HEK293T (cell line): ENCODE measurements around the gene RNF31.

Source experiments
- CTCF ChIA-PET: fragments of 350-600 bp; formaldehyde crosslinking; extraction: SDS; loops from one replicate; lab custom pipeline; 2021; ENCODE audit warnings: antibody characterized with exemption, inconsistent platforms; lab: Yijun Ruan, JAX
- POLR2A ChIA-PET: fragments of 350-600 bp; formaldehyde crosslinking; extraction: SDS; loops from one replicate; lab custom pipeline; 2020; ENCODE audit warnings: antibody characterized with exemption, inconsistent platforms; lab: Yijun Ruan, JAX
- DNase-seq: peaks from one replicate; pipeline ENCODE4 v3.0.0; 2012; ENCODE audit warnings: mixed read lengths; ENCODE audit errors: extremely low spot score
- ARNT ChIP-seq: fragments of 450-650 bp; IDR thresholded peaks from 2 replicates; pipeline ENCODE4 v1.6.1; 2017; ENCODE audit warnings: mild to moderate bottlenecking
- BHLHE40 ChIP-seq: fragments of 450-650 bp; IDR thresholded peaks from 2 replicates; pipeline ENCODE4 v1.6.1; 2016; ENCODE audit warnings: mild to moderate bottlenecking, moderate library complexity, borderline replicate concordance
- CTBP1 ChIP-seq: fragments of 450-650 bp; IDR thresholded peaks from 2 replicates; pipeline ENCODE4 v1.6.1; 2016; ENCODE audit warnings: borderline replicate concordance
- ELF4 ChIP-seq: fragments of 450-650 bp; IDR thresholded peaks from 2 replicates; pipeline ENCODE4 v1.6.1; 2017; ENCODE audit warnings: antibody characterized with exemption
- FOXA1 ChIP-seq: fragments of 450-650 bp; IDR thresholded peaks from 2 replicates; pipeline ENCODE4 v1.6.1; 2016; ENCODE audit warnings: mild to moderate bottlenecking
- FOXK2 ChIP-seq: fragments of 450-650 bp; IDR thresholded peaks from 2 replicates; pipeline ENCODE4 v1.6.1; 2016; ENCODE audit warnings: mild to moderate bottlenecking
- FOXM1 ChIP-seq: fragments of 450-650 bp; IDR thresholded peaks from 2 replicates; pipeline ENCODE4 v1.6.1; 2017; ENCODE audit warnings: mild to moderate bottlenecking, borderline replicate concordance
- HDGF ChIP-seq: fragments of 450-650 bp; IDR thresholded peaks from 2 replicates; pipeline ENCODE4 v1.6.1; 2017; ENCODE audit warnings: antibody characterized with exemption, borderline replicate concordance
- L3MBTL2 ChIP-seq: fragments of 450-650 bp; conservative IDR thresholded peaks from 2 replicates; pipeline ENCODE4 v1.6.1; 2016; ENCODE audit warnings: mild to moderate bottlenecking
- LEF1 ChIP-seq: fragments of 450-650 bp; IDR thresholded peaks from 2 replicates; pipeline ENCODE4 v1.6.1; 2017; ENCODE audit warnings: mild to moderate bottlenecking, borderline replicate concordance
- NFRKB ChIP-seq: fragments of 450-650 bp; IDR thresholded peaks from 2 replicates; pipeline ENCODE4 v1.6.1; 2016; ENCODE audit warnings: mild to moderate bottlenecking, moderate library complexity
- PKNOX1 ChIP-seq: fragments of 450-650 bp; IDR thresholded peaks from 2 replicates; pipeline ENCODE4 v1.6.1; 2016
- SP1 ChIP-seq: fragments of 450-650 bp; IDR thresholded peaks from 2 replicates; pipeline ENCODE4 v1.6.1; 2017
- SUZ12 ChIP-seq: fragments of 450-650 bp; IDR thresholded peaks from 2 replicates; pipeline ENCODE4 v1.6.1; 2016; ENCODE audit warnings: mild to moderate bottlenecking
- TARDBP ChIP-seq: fragments of 450-650 bp; IDR thresholded peaks from 2 replicates; pipeline ENCODE4 v1.6.1; 2016
- ZNF384 ChIP-seq: fragments of 450-650 bp; IDR thresholded peaks from 2 replicates; pipeline ENCODE4 v1.6.1; 2016

Gene RNF31

GRCh38 chr14:24160499-24160849, 13.2 kb downstream of the RNF31 start:
- ChIA-PET POLR2A (interaction anchor here (0.5 to 2.9 kb wide), 17 partner anchors 10 to 854 kb away, joined by 3 to 26 read pairs (median 7); partner anchors contain the start of genes BCL2L2, CHMP4A, DCAF11 and EMC9), CTCF (interaction anchor here (0.6 to 2.3 kb wide), 15 partner anchors 10 to 148 kb away, joined by 3 to 24 read pairs (median 4); partner anchors contain the start of genes EMC9, IPO4, PSME1 and PSME2)
- TF ChIP-seq CTBP1 (no peak), ELF4 (no peak), SP1 (no peak), FOXM1 (no peak), NFRKB (no peak), HDGF (no peak), TARDBP (no peak), PKNOX1 (no peak), LEF1 (no peak), BHLHE40 (no peak), L3MBTL2 (no peak), FOXA1 (no peak), ZNF384 (no peak), SUZ12 (no peak), FOXK2 (no peak)
- DNase-seq, result no peak

- peak; percentile 92 for DNase-seq
- ChIA-PET CTCF (interaction anchor here (0.6 to 2.3 kb wide), 29 partner anchors 11 to 149 kb away, joined by 3 to 24 read pairs (median 4); partner anchors contain the start of genes CARMIL3, CIDEB, DCAF11 and EMC9), POLR2A (interaction anchor here (0.8 to 2.9 kb wide), 17 partner anchors 9 to 103 kb away, joined by 3 to 26 read pairs (median 7); partner anchors contain the start of genes CHMP4A, DCAF11, EMC9 and IPO4)
- TF ChIP-seq PKNOX1, result no peak
- TF ChIP-seq CTBP1, result peak; percentile 71
- peak; percentile 62; the same call in 1 of the 2 replicates for TF ChIP-seq HDGF
Measured at GRCh38 chr14:24160850-24161804, 13.8 kb downstream of the RNF31 start, which contains the start of gene IRF9. Gene IRF9 (plus strand): TSS chr14:24161265. CDS start chr14:24162145, 880 bp downstream.

- DNase-seq, result no peak
- ChIA-PET CTCF (interaction anchor here (0.9 to 1.3 kb wide), 5 partner anchors 11 to 81 kb away, joined by 3 to 10 read pairs (median 4); no protein-coding TSS in a partner anchor), POLR2A (interaction anchor here (1.0 to 2.9 kb wide), 9 partner anchors 11 to 80 kb away, joined by 3 to 26 read pairs (median 13); partner anchors contain the start of genes DCAF11, EMC9, NRL and PCK2)
- TF ChIP-seq SP1, result no peak
- no peak for TF ChIP-seq FOXM1
- TF ChIP-seq CTBP1, result no peak
- TF ChIP-seq SUZ12, result no peak
- TF ChIP-seq TARDBP, result no peak
Measured at GRCh38 chr14:24162093-24162492, 14.8 kb downstream of the RNF31 start.

- ChIA-PET CTCF (no interaction called here), POLR2A (interaction anchor here (1.1 to 1.6 kb wide), 2 partner anchors 23 to 50 kb away, joined by 3 to 5 read pairs; partner anchors contain the start of genes DCAF11, EMC9 and NRL)
- no peak for TF ChIP-seq LEF1
- TF ChIP-seq ELF4, result no peak
- no peak for TF ChIP-seq FOXM1
- no peak for TF ChIP-seq SUZ12
- no peak for TF ChIP-seq SP1
- TF ChIP-seq BHLHE40, result no peak
- TF ChIP-seq PKNOX1, result no peak
- no peak for TF ChIP-seq NFRKB
- no peak for TF ChIP-seq L3MBTL2
- no peak for TF ChIP-seq TARDBP
- TF ChIP-seq ARNT, result no peak
- TF ChIP-seq FOXA1, result no peak
- TF ChIP-seq CTBP1, result no peak
- no peak for TF ChIP-seq ZNF384
- no peak for TF ChIP-seq FOXK2
- TF ChIP-seq HDGF, result no peak
- no peak for DNase-seq
Measured at GRCh38 chr14:24164518-24164991, 17.3 kb downstream of the RNF31 start.

- POLR2A ChIA-PET, result interaction anchor here (0.5 kb wide), 1 partner anchor 25 kb away, joined by 3 read pairs; no protein-coding TSS in a partner anchor
- DNase-seq, result no peak
- CTCF ChIA-PET, result no interaction called here
- no peak for TF ChIP-seq ARNT
Measured at GRCh38 chr14:24165785-24166184, 18.5 kb downstream of the RNF31 start.

GRCh38 chr14:24167469-24168114, 20.3 kb downstream of the RNF31 start:
- DNase-seq, result no peak
- CTCF ChIA-PET, result no interaction called here
- TF ChIP-seq FOXK2, result no peak
- no peak for TF ChIP-seq BHLHE40
- TF ChIP-seq FOXM1, result no peak
- TF ChIP-seq L3MBTL2, result no peak
- TF ChIP-seq NFRKB, result no peak
- no peak for TF ChIP-seq HDGF
- no peak for TF ChIP-seq SP1
- no peak for TF ChIP-seq ZNF384
- TF ChIP-seq ELF4, result no peak
- TF ChIP-seq ARNT, result no peak
- no peak for TF ChIP-seq TARDBP
- no peak for TF ChIP-seq FOXA1
- TF ChIP-seq PKNOX1, result no peak
- TF ChIP-seq LEF1, result no peak
- TF ChIP-seq SUZ12, result no peak
- no peak for TF ChIP-seq CTBP1
- POLR2A ChIA-PET, result no interaction called here
